Spleen (tissue), 11 donors: ENCODE results near the gene RALGDS. TPM values are rescaled to one million over a fixed set of nuclear protein-coding genes. Genes with fewer than 3 reads are reported as not detected.
"Not testable (repeated sequence)": the region's sequence is repeated elsewhere in the genome, so short reads cannot be mapped to it uniquely, and the experiment has no call there.

Source experiments
- DNase-seq: peaks from one replicate; pipeline ENCODE4 v3.0.0-alpha.2; 2020
- H3K27ac ChIP-seq, 8 donors: fragments of 200-600 bp; sonication (generic) in 7 of 8; 1 replicate in 4 of 8; 2 replicates in 4 of 8; pipeline versions ENCODE4 v1.5.0 to v1.8.0; 2016 to 2021; ENCODE audit warnings: inconsistent platforms in 4 of 8, mild to moderate bottlenecking in 4 of 8, moderate library complexity in 1 of 8
- H3K27me3 ChIP-seq, 7 donors: fragments of 200-600 bp; sonication (generic) in 6 of 7; replicated peaks in 1 of 7; 1 replicate in 4 of 7; 2 replicates in 3 of 7; pipeline versions ENCODE4 v1.5.0 to v1.8.0; 2016 to 2021; ENCODE audit warnings: inconsistent platforms in 3 of 7, mild to moderate bottlenecking in 1 of 7
- H3K36me3 ChIP-seq, 6 donors: fragments of 200-600 bp; sonication (generic) in 5 of 6; 1 replicate in 4 of 6; 2 replicates in 2 of 6; pipeline versions ENCODE4 v1.5.0 to v1.8.0; 2016 to 2021; ENCODE audit warnings: inconsistent platforms in 2 of 6
- H3K4me1 ChIP-seq, 6 donors: fragments of 200-600 bp; sonication (generic) in 5 of 6; 1 replicate in 3 of 6; 2 replicates in 3 of 6; pipeline versions ENCODE4 v1.5.0 to v1.8.0; 2016 to 2021; ENCODE audit warnings: inconsistent platforms in 3 of 6
- H3K4me3 ChIP-seq, 8 donors: fragments of 200-600 bp; sonication (generic) in 7 of 8; 1 replicate in 4 of 8; 2 replicates in 4 of 8; pipeline versions ENCODE4 v1.5.0 to v1.8.0; 2016 to 2021; ENCODE audit warnings: inconsistent platforms in 4 of 8, mild to moderate bottlenecking in 4 of 8, moderate library complexity in 2 of 8
- H3K9me3 ChIP-seq, 8 donors: fragments of 200-600 bp; sonication (generic) in 7 of 8; 1 replicate in 4 of 8; 2 replicates in 4 of 8; pipeline versions ENCODE4 v1.5.0 to v1.8.0; 2016 to 2021; ENCODE audit warnings: inconsistent platforms in 4 of 8
- POLR2A ChIP-seq, 3 donors: fragments of 450-650 bp; IDR thresholded peaks; one replicate each; pipeline ENCODE4 v1.5.1; 2017; ENCODE audit warnings: antibody characterized with exemption in 3 of 3, mild to moderate bottlenecking in 1 of 3
- POLR2AphosphoS5 ChIP-seq, 3 donors: sonication (generic); formaldehyde crosslinking; IDR thresholded peaks; one replicate each; pipeline ENCODE4 v1.5.1; 2017; ENCODE audit warnings: antibody characterized with exemption in 3 of 3
- WGBS, 5 donors: extraction: QIAGEN DNeasy Blood & Tissue Kit in 3 of 5; methylation state at CpG; one replicate each; pipeline versions ENCODE4 v1.1.5 to v1.1.7; 2013 to 2018; 5-methylcytosine and 5-hydroxymethylcytosine counted together
- intact Hi-C: fragments of 100-400 bp; cut with DNase I; formaldehyde crosslinking; loops from one replicate; pipeline ENCODE4 v1.15.0; 2023; ENCODE audit warnings: low total_unique reads
- polyA plus RNA-seq, 3 donors: library from polyadenylated mRNA; stranded (reverse); fragments of 200-250 nt; gene quantifications; one replicate each; pipeline ENCODE4 v1.2.1, GENCODE V29; 2013
- total RNA-seq, 7 donors: library from RNA; depleted of rRNA in 3 of 7; stranded (reverse); fragments of >200 nt in 3 of 7; fragmentation: NEBNext Ultra II Directional in 4 of 7; extraction: Animal tissue kit (Norgen Biotek cat#: 25700) in 4 of 7; gene quantifications; one replicate each; pipeline versions ENCODE4 v1.1.0 to v1.2.1, GENCODE V29; 2016 to 2021
- TF ChIP-seq, protein P1 (sequence below), 11 experiments: fragments of 200-600 bp in 7 of 11; fragments of 450-650 bp in 4 of 11; sonication (generic) in 4 of 11; IDR thresholded peaks in 8 of 11; conservative IDR thresholded peaks in 3 of 11; 1 replicate in 7 of 11; 2 replicates in 4 of 11; pipeline versions ENCODE4 v1.4.0 to v1.8.0; 2016 to 2021; ENCODE audit warnings: antibody characterized with exemption in 11 of 11, inconsistent platforms in 4 of 11, mild to moderate bottlenecking in 1 of 11
- donor health status: healthy with polysubstance abuse.
- donor health status: DM: no; HTN: no; CAD: no; lungs with moderate emphysema.
- donor health status: DM: no; HTN: no; CAD: no.
- donor health status: Bipolar disorder and iron deficiency.
- donor health status: healthy.
- donor health status: DM: no; HTN: no; CAD: no.
- donor health status: DM: yes; HTN: yes; CAD: no.

The RALGDS gene
- total and polyA plus RNA-seq, 10 donors = 21.3 to 74.3 (median 55.8) TPM

DNA sequence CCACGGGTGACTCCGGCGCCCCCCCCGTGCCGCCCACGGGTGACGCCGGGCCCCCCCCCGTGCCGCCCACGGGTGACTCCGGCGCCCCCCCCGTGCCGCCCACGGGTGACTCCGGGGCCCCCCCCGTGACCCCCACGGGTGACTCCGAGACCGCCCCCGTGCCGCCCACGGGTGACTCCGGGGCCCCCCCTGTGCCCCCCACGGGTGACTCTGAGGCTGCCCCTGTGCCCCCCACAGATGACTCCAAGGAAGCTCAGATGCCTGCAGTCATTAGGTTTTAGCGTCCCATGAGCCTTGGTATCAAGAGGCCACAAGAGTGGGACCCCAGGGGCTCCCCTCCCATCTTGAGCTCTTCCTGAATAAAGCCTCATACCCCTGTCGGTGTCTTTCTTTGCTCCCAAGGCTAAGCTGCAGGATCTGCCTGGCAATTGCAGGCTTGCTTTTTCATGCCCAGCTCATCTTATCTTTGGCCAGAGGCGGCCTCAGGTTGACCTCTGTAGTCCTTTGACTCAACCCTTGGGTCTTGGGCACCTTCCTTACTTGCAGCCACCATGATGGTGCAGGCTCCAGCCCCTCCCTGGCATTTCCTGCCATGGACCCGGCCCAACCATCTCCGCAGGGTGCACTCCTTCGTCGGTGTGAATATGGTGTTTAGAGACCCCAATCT is 49.4 kb downstream of the RALGDS start:
- H3K27me3 ChIP-seq = no peaks in the 10 kb centered on the region
- DNase-seq = no peak
- no peaks in the 10 kb centered on the region for H3K9me3 ChIP-seq
- H3K4me1 ChIP-seq = no peaks in the 10 kb centered on the region
- no peak for TF ChIP-seq POLR2AphosphoS5 (IDR thresholded peaks at IDR 0.05)
- TF ChIP-seq, protein P1, sequence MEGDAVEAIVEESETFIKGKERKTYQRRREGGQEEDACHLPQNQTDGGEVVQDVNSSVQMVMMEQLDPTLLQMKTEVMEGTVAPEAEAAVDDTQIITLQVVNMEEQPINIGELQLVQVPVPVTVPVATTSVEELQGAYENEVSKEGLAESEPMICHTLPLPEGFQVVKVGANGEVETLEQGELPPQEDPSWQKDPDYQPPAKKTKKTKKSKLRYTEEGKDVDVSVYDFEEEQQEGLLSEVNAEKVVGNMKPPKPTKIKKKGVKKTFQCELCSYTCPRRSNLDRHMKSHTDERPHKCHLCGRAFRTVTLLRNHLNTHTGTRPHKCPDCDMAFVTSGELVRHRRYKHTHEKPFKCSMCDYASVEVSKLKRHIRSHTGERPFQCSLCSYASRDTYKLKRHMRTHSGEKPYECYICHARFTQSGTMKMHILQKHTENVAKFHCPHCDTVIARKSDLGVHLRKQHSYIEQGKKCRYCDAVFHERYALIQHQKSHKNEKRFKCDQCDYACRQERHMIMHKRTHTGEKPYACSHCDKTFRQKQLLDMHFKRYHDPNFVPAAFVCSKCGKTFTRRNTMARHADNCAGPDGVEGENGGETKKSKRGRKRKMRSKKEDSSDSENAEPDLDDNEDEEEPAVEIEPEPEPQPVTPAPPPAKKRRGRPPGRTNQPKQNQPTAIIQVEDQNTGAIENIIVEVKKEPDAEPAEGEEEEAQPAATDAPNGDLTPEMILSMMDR (IDR thresholded peaks at IDR 0.05 in 8 of 11, conservative IDR thresholded peaks at IDR 0.05 in 3 of 11) = no peak
- no peak for TF ChIP-seq POLR2A (IDR thresholded peaks at IDR 0.05)
- intact Hi-C loops = no loop called here
- WGBS, 5 donors = 86 to 99% (median 92%) methylated on average over 6 to 33 of the region's 33 CpGs
- no peak overlapping the region for H3K4me3 ChIP-seq
- no peak overlapping the region for H3K27ac ChIP-seq
- H3K36me3 ChIP-seq = no peaks in the 10 kb centered on the region

DNA sequence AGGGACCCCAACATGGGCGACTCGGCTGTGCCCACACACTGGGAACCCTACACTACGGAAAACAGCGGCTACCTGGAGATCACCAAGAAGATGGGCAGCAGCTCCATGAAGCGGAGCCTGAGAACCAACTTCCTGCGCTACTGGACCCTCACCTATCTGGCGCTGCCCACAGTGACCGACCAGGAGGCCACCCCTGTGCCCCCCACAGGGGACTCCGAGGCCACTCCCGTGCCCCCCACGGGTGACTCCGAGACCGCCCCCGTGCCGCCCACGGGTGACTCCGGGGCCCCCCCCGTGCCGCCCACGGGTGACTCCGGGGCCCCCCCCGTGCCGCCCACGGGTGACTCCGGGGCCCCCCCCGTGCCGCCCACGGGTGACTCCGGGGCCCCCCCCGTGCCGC is 50.1 kb downstream of the RALGDS start:
- intact Hi-C loops, H3K27me3 ChIP-seq, H3K9me3 ChIP-seq, H3K27ac ChIP-seq, DNase-seq, H3K4me1 ChIP-seq, H3K36me3 ChIP-seq, H3K4me3 ChIP-seq: not testable (repeated sequence)
- 81 to 98% (median 96%) methylated on average over 10 to 23 of the region's 31 CpGs for WGBS, 5 donors

DNA sequence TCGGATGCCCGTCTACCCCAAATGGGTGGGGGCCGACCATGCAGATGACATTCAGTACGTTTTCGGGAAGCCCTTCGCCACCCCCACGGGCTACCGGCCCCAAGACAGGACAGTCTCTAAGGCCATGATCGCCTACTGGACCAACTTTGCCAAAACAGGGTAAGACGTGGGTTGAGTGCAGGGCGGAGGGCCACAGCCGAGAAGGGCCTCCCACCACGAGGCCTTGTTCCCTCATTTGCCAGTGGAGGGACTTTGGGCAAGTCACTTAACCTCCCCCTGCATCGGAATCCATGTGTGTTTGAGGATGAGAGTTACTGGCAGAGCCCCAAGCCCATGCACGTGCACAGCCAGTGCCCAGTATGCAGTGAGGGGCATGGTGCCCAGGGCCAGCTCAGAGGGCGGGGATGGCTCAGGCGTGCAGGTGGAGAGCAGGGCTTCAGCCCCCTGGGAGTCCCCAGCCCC is 50.5 kb downstream of the RALGDS start:
- H3K4me1 ChIP-seq, H3K4me3 ChIP-seq, H3K27ac ChIP-seq, H3K27me3 ChIP-seq, H3K36me3 ChIP-seq, H3K9me3 ChIP-seq, intact Hi-C loops: not testable (repeated sequence)
- DNase-seq = peak; percentile 51
- 89 to 95% (median 93%) methylated on average over 17 of the region's 17 CpGs for WGBS, 5 donors

DNA sequence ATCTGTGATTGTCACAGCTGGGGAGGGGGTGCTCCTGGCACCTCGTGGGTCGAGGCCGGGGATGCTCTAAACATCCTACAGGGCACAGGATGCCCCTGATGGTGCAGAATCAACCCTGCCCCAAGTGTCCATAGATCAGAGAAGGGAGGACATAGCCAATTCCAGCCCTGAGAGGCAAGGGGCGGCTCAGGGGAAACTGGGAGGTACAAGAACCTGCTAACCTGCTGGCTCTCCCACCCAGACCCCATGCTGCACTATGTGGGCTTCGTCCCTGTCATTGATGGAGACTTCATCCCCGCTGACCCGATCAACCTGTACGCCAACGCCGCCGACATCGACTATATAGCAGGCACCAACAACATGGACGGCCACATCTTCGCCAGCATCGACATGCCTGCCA is 52.6 kb downstream of the RALGDS start:
- H3K36me3 ChIP-seq, H3K27ac ChIP-seq, intact Hi-C loops, H3K9me3 ChIP-seq, H3K4me1 ChIP-seq, H3K27me3 ChIP-seq, H3K4me3 ChIP-seq, DNase-seq: not testable (repeated sequence)
- 85 to 100% (median 100%) methylated on average over 2 to 5 of the region's 15 CpGs; no CpG with 5 or more reads in 2 of the 5 donors for WGBS, 5 donors

DNA sequence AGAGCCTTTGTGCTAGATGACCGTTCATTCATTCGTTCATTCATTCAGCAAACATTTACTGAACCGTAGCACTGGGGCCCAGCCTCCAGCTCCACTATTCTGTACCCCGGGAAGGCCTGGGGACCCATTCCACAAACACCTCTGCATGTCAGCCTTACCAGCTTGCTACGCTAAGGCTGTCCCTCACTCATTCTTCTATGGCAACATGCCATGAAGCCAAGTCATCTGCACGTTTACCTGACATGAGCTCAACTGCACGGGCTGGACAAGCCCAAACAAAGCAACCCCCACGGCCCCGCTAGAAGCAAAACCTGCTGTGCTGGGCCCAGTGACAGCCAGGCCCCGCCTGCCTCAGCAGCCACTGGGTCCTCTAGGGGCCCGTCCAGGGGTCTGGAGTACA is 53.2 kb downstream of the RALGDS start:
- H3K36me3 ChIP-seq = peaks cover 0 to 9% (median 0%) of the 10 kb centered on the region in 6 donors
- WGBS, 5 donors = 86 to 93% (median 89%) methylated on average over 6 to 11 of the region's 11 CpGs
- no peak overlapping the region for H3K4me3 ChIP-seq
- no peaks in the 10 kb centered on the region for H3K27me3 ChIP-seq
- DNase-seq = no peak
- intact Hi-C loops = no loop called here
- TF ChIP-seq POLR2AphosphoS5 (IDR thresholded peaks at IDR 0.05) (no peak), POLR2A (IDR thresholded peaks at IDR 0.05) (no peak)
- TF ChIP-seq, protein P1 (IDR thresholded peaks at IDR 0.05 in 8 of 11, conservative IDR thresholded peaks at IDR 0.05 in 3 of 11) = no peak
- H3K27ac ChIP-seq = no peak overlapping the region
- no peaks in the 10 kb centered on the region for H3K4me1 ChIP-seq
- H3K9me3 ChIP-seq = no peaks in the 10 kb centered on the region

DNA sequence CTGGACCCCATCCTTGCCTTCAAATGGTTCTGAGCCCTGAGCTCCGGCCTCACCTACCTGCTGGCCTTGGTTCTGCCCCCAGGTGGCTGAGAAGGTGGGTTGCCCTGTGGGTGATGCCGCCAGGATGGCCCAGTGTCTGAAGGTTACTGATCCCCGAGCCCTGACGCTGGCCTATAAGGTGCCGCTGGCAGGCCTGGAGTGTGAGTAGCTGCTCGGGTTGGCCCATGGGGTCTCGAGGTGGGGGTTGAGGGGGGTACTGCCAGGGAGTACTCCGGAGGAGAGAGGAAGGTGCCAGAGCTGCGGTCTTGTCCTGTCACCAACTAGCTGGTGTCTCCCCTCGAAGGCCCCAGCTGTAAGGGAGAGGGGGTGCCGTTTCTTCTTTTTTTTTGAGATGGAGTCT is 54.0 kb downstream of the RALGDS start:
- Histone ChIP-seq H3K4me3 (no peak overlapping the region), H3K27ac (no peak overlapping the region), H3K9me3 (no peaks in the 10 kb centered on the region), H3K27me3 (no peaks in the 10 kb centered on the region), H3K36me3 (peaks cover 0 to 9% (median 0%) of the 10 kb centered on the region in 6 donors), H3K4me1 (no peaks in the 10 kb centered on the region)
- peak; percentile 44 for DNase-seq
- intact Hi-C loops = no loop called here
- TF ChIP-seq POLR2AphosphoS5 (IDR thresholded peaks at IDR 0.05) = no peak
- TF ChIP-seq, protein P1 (IDR thresholded peaks at IDR 0.05 in 8 of 11, conservative IDR thresholded peaks at IDR 0.05 in 3 of 11) = no peak
- TF ChIP-seq POLR2A (IDR thresholded peaks at IDR 0.05) = no peak
- WGBS, 5 donors = 91 to 98% (median 95%) methylated on average over 7 to 11 of the region's 11 CpGs
